ENCODE results near the gene NIM1K.
"Not testable (repeated sequence)": the region's sequence is repeated elsewhere in the genome, so short reads cannot be mapped to it uniquely, and the experiment has no call there.

The NIM1K gene

GRCh38 chr5:43315682-43316081 lies 123.7 kb downstream of the NIM1K start:
- DNase-seq, result no peak

- DNase-seq, result no peak
These were observed 124.4 kb downstream of the NIM1K start for GRCh38 chr5:43316421-43316820.

GRCh38 chr5:43320846-43321245 lies 128.8 kb downstream of the NIM1K start:
- DNase-seq, result no peak

- DNase-seq, result not testable (repeated sequence)
These were observed 131.5 kb downstream of the NIM1K start for GRCh38 chr5:43323488-43323887.

- DNase-seq, result not testable (repeated sequence)
These were observed 133.6 kb downstream of the NIM1K start for GRCh38 chr5:43325624-43326023.
